HG02870 (cell line): ENCODE measurements around the gene SLC6A1.

Source experiments
- ATAC-seq: cut with Tn5 transposase; IDR thresholded peaks from one replicate; pipeline ENCODE4 v1.9.1; 2021; ENCODE audit warnings: mild to moderate bottlenecking, moderate library complexity; ENCODE audit not compliant: unreplicated experiment

Gene SLC6A1

DNA sequence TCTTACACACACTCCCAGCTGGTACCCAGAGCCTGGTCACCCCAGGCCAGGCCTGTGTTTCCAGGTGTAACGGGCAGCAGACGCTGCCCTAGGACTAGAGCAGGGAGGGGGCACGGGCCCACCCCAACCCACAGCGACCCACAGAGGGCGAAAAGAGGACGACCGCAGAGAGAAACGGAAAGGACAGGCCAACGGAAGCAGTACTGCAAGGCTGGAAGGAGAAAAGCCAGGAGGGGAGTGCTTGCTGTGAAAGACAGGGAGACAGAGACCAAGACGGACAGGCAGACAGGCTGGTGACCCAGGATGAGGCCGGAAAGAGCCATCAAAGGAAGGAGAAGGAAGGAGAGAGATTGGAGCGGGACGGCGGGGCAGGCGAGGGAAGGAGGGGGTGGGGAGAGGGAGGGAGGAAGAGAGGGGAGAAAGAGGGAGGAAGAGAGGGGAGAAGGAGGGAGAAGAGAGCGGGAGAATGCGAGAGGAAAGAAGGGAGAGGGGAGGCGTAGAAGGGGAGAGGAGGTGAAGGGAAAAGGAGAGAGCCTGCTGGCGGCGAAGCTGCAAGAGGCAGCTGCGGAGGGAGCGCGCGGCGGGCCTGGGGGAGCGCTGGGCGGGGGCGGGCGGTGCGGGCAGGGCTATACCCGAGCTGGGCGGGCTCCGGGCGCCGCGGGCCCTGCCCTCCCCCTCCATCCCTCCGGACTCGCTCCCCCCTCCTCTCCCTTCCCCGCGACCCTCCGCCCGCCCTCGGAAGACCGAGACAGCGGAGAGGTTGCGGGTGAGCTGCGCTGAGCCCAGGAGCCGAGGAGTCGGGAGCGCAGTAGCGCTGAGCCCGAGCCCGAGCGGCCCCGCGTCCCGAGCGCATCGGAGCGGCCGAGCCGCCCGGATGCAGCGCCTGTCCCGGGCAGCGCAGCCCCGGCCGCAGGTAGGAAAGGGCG is at the start of gene SLC6A1:
Gene SLC6A1, plus strand, starts transcription at position 732 of the 926 bp plus-strand sequence. CDS start 24,464 bp downstream, outside the sequence.
- no peak for ATAC-seq

DNA sequence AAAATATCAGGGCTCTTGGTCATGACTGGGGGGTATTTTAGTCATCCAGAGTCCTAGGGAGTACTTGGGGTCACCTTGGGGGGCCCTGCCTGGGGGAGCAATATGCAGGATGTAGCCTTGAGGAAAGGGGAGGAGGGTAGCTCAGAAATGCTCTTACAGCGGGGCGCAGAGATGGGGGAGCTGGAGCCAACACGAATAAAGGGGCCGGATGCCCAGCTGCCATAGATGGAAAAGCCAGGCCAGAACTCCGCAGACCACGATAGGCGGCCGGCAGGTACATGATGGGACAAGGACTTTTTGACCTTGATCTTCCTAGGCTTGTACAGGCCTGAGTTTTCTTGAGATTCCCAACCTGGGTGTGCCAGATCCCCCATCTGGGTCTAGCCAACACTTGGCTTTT is 47.7 kb upstream of the SLC6A1 start:
- ATAC-seq = no peak

DNA sequence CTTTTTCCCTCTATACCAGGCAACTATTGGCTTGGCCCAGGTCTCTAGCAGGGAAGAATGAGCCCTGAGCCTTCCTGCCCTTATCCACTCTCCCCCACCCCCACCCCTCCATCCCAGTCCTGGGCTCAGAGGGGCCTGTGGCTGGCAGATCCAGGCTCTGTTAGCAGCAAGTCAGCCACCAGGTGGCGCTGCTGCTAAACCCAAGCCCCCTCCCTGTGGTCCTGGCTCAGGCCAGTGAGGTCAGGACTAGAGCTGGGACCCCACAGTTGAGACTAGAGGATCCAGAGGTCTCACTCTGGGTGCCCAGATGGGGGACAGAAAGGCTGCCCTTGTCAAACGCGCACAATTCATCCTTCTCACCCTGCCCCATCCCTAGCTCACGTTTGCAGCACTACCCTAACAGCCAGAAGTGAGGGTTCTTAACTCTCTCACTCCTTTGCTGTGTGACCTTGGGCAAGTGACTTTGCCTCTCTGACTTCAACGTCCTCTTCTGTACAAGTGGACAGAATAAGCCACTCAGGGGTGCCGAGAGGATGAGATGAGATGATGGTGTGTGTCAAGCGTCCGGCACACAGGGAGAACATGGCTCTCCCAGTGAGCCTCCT is 46.8 kb upstream of the SLC6A1 start:
- ATAC-seq = no peak

DNA sequence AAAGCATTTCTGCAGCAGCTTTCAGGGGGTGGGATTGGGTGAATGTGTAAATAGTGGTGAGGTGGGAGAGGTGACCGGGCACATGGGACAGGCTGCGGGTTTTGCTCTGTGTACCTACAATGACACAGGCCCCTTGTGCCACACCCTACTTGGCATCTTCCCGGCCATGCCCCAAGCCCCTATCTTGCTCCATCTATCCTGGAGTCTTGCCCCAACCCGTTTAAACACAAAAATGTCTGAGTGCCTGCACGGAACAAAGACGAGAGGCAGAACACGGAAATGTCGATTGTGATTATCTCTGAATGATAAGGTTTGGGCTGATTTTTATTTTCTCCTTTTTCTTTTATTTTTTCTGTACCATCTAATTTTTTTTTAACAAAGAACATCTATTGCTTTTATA is 46.0 kb upstream of the SLC6A1 start:
- ATAC-seq = no peak

DNA sequence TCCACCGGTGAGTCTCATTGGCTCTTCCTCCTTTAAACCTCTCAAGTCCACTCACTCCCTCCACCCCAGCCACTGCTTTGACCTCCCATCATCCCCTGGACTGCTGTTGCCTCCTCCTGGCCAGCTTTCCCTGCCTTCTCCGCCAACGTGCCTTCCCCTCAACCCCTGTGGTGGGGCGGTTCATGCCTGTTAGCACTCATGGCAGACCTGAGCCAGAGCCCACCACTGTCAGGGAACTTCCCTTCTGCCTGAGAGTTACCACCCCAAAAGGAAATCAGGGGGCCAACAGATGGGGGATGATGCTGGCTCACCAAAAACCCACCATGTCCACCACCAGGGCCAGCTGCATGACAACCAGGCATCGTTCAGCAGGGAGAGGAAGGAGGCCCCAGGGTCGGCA is 44.2 kb upstream of the SLC6A1 start:
- no peak for ATAC-seq

GRCh38 chr3:10949197-10949596 is 43.4 kb upstream of the SLC6A1 start:
- no peak for ATAC-seq

DNA sequence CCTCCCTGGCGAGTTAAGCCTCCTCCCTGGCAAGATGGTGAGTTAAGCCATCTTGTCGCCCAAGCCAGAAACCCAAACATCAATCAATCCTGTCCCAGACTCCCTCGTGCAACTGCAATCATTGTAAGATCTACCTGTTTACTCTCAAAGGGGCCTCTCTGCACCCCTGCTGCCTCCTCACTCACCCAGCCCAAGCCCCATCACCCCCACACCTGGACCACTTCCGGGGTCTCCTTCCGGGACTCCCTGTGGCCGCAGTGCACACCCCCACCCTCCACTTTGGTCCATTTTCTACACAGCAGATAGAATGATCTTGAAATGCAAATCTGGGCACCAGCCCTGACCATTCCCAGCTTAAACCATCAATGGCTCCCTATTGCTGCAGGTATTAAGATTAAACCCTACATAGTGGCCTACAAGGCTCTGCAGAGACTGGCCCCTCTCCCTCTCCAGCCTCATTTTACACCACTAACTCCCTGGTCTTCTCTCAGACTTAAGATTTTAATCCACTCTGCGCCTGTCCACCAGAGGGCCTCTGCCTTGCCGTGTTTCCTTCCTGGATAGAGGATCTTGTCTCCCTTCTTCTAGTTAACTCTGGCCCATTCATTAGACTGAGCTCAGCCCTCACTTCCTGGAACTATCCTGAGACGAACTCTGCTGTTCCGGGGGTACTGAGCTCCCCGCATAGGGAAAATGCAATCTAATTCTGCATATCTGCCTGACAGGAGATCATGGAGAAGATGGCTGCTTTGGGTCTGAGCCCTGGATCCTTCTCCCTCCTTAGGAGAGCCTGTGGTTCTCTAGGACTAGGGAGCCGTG is 41.9 kb upstream of the SLC6A1 start:
- no peak for ATAC-seq

- ATAC-seq = no peak
These were observed 41.1 kb upstream of the SLC6A1 start for GRCh38 chr3:10951295-10951926.

- ATAC-seq = no peak
These were observed 40.0 kb upstream of the SLC6A1 start for GRCh38 chr3:10952525-10952924.

- no peak for ATAC-seq
These were observed 37.8 kb upstream of the SLC6A1 start for GRCh38 chr3:10954740-10955139.

DNA sequence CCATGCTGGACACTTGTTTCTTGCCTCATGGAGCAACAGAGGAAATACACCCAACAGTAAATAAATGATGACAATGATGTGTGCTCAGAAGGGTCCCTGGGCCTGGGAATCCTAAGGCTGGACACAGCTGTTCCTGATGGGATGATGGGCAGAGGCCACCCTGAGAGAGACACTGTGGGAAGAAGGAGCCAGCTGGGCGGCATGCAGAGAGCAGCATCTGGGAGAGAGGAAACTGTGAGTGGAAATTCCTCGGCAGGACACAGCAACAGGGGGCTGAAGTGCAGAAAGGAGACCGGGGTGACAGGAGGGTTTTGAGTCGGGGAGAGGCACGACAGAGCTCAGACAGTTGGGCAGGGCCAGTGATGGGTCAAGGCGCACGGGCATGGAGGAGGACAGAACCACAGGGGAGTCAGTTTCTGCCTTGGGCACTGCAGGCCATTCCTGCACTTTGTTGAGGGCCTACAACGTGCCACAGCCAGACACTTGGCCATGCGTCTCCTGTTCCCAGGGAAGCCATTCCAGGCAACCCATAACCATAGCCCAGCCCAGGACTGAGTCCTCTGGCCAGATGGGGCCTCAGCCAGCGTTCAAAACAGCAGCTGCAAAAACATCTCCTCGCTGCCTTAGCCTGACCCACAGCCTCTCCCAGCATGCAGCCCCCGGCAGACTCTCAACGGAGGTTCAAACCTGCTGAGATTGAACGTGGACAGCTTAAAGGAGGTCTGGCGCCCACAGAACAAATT is 36.7 kb upstream of the SLC6A1 start:
- ATAC-seq = no peak

DNA sequence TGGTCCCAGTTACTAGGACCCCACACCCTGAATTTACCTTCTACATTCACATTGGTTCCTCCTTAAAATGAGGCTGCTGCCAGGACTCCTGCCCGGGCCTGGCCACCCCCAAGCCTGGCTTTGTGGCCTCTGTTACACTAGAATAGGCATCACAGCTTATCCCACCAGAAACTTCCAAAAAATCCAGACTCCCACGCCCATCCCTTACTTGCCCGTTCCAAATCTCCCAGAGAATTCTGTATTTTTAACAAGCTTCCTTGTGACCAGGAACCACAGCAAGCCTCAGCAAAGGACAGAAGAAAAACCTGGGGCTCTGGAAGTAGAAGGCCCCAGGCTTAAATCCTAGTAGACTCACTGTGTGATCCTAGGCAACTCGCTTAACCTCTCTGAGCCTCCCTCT is 36.0 kb upstream of the SLC6A1 start:
- ATAC-seq = no peak

DNA sequence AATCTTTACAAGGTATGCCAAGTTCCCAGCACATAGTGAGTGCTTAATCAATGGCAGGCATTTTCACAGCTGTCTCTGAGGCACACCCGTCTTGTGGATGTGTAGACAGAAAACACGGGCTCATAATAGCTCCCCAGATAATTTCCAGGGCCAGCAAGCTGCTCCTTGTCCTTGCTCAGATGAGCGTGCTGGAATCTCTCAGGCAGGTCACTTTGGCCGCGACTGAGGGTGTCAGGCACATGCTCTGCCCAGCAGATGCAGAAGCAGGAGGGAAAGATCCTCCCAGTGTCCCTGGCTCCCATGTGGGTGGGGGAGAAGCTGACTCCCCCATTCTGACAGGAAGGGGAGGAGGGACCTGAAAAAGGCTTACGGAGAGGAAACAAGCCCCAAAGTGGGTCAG is 35.6 kb upstream of the SLC6A1 start:
- ATAC-seq = no peak

GRCh38 chr3:10957976-10958749 is 34.4 kb upstream of the SLC6A1 start:
- ATAC-seq = no peak

DNA sequence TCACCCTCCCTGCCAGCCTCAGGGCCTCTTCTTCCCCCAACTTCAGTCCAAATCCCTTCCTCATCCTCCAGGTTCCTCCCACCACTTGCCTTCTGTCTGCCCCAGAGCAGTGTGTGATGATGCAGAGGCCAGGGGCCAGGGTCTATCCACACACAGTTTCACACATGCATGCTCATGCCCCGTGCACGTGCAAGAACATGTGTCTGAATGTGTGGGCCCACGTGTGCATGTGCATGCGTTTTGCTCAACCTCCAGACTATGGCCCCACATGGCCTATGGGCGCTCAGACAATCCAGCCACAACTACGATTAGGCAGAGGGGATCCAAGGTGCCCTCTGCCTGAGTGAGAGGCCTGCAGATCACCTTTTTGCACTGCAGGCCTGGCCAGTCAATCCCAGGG is 32.3 kb upstream of the SLC6A1 start:
- no peak for ATAC-seq

GRCh38 chr3:10961921-10962320 is 30.6 kb upstream of the SLC6A1 start:
- no peak for ATAC-seq

GRCh38 chr3:10962481-10963036 is 30.0 kb upstream of the SLC6A1 start:
- ATAC-seq = no peak

GRCh38 chr3:10964537-10965167 is 27.9 kb upstream of the SLC6A1 start:
- no peak for ATAC-seq

GRCh38 chr3:10968401-10968800 is 24.1 kb upstream of the SLC6A1 start:
- no peak for ATAC-seq
